ENCODE data around the gene SLC9A3.

The SLC9A3 gene

DNA sequence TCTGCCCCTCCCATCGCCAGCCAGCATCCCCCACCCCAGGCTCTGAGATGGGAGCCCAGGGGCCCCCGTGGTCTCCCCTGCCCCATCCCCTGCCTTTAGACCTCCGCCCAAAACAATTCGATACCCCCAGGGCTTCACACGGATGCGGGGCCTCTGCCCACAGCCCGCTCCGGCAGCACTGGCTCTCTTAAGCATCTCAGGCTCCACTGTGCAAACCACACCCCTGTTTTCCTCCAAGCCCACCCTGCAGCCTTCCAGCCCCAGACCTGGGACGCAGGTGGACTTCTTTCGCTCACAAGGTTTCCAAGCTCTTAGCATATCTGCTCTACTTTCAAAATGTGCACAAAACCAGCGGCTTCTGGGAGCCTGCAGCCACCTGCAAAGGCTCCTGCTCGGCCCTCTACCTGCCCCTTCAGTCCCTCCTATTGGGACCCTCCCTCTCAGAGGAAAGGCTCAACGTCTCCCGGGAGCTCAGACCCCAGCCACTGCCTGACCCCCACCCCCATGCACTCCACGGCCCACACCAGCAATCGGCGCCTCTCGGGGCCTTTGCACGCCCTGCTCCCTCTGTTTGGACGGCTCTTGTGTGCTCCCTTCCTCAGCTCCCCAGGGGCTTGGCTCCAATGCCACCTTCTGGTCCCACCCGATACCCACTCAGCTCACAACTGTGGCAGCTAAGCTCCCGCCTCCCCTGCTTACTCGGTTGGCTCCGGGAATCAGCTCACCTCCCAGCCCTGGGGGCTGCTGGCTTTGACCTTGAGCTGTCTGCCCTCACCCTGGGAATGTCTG lies 918 bp upstream of the SLC9A3 start:
- ATAC-seq, result no peak
- TF ChIP-seq, protein P1, sequence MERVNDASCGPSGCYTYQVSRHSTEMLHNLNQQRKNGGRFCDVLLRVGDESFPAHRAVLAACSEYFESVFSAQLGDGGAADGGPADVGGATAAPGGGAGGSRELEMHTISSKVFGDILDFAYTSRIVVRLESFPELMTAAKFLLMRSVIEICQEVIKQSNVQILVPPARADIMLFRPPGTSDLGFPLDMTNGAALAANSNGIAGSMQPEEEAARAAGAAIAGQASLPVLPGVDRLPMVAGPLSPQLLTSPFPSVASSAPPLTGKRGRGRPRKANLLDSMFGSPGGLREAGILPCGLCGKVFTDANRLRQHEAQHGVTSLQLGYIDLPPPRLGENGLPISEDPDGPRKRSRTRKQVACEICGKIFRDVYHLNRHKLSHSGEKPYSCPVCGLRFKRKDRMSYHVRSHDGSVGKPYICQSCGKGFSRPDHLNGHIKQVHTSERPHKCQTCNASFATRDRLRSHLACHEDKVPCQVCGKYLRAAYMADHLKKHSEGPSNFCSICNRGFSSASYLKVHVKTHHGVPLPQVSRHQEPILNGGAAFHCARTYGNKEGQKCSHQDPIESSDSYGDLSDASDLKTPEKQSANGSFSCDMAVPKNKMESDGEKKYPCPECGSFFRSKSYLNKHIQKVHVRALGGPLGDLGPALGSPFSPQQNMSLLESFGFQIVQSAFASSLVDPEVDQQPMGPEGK (CRISPR knock-in tag; IDR thresholded peaks at IDR 0.05; ENCODE audit: borderline replicate concordance), result no peak
- no peak for TF ChIP-seq SNAI2 (CRISPR knock-in tag; IDR thresholded peaks at IDR 0.05)
- no peak for TF ChIP-seq OSR1 (CRISPR knock-in tag; IDR thresholded peaks at IDR 0.05)
- TF ChIP-seq ARNTL (CRISPR knock-in tag; IDR thresholded peaks at IDR 0.05; ENCODE audit: borderline replicate concordance, low read depth), result no peak
- TF ChIP-seq ESRRG (CRISPR knock-in tag; IDR thresholded peaks at IDR 0.05), result no peak
- TF ChIP-seq ISL1 (CRISPR knock-in tag; IDR thresholded peaks at IDR 0.05), result no peak
- TF ChIP-seq BACH2 (CRISPR knock-in tag; IDR thresholded peaks at IDR 0.05; ENCODE audit: borderline replicate concordance), result no peak
- TF ChIP-seq ZC3H10 (CRISPR knock-in tag; IDR thresholded peaks at IDR 0.05), result no peak
- TF ChIP-seq ZNF70 (CRISPR knock-in tag; IDR thresholded peaks at IDR 0.05), result no peak
- TF ChIP-seq, protein P2, sequence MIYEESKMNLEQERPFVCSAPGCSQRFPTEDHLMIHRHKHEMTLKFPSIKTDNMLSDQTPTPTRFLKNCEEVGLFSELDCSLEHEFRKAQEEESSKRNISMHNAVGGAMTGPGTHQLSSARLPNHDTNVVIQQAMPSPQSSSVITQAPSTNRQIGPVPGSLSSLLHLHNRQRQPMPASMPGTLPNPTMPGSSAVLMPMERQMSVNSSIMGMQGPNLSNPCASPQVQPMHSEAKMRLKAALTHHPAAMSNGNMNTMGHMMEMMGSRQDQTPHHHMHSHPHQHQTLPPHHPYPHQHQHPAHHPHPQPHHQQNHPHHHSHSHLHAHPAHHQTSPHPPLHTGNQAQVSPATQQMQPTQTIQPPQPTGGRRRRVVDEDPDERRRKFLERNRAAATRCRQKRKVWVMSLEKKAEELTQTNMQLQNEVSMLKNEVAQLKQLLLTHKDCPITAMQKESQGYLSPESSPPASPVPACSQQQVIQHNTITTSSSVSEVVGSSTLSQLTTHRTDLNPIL (CRISPR knock-in tag; IDR thresholded peaks at IDR 0.05; ENCODE audit: low read depth), result no peak
- no peak for TF ChIP-seq TCF4 (CRISPR knock-in tag; IDR thresholded peaks at IDR 0.05; ENCODE audit: borderline replicate concordance)
- no peak for TF ChIP-seq TOX (CRISPR knock-in tag; IDR thresholded peaks at IDR 0.05; ENCODE audit: borderline replicate concordance)
- TF ChIP-seq, protein P3, sequence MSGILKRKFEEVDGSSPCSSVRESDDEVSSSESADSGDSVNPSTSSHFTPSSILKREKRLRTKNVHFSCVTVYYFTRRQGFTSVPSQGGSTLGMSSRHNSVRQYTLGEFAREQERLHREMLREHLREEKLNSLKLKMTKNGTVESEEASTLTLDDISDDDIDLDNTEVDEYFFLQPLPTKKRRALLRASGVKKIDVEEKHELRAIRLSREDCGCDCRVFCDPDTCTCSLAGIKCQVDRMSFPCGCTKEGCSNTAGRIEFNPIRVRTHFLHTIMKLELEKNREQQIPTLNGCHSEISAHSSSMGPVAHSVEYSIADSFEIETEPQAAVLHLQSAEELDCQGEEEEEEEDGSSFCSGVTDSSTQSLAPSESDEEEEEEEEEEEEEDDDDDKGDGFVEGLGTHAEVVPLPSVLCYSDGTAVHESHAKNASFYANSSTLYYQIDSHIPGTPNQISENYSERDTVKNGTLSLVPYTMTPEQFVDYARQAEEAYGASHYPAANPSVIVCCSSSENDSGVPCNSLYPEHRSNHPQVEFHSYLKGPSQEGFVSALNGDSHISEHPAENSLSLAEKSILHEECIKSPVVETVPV (CRISPR knock-in tag; IDR thresholded peaks at IDR 0.05), result no peak
- no peak for TF ChIP-seq RARB (CRISPR knock-in tag; IDR thresholded peaks at IDR 0.05)
- TF ChIP-seq CSDC2 (CRISPR knock-in tag; IDR thresholded peaks at IDR 0.05), result no peak
- TF ChIP-seq ZNF8 (CRISPR knock-in tag; IDR thresholded peaks at IDR 0.05), result no peak
- TF ChIP-seq PPARA (CRISPR knock-in tag; IDR thresholded peaks at IDR 0.05; ENCODE audit: borderline replicate concordance), result no peak

- ATAC-seq, result no peak
- TF ChIP-seq ZNF8 (CRISPR knock-in tag; IDR thresholded peaks at IDR 0.05) (no peak), CSDC2 (CRISPR knock-in tag; IDR thresholded peaks at IDR 0.05) (no peak), RARB (CRISPR knock-in tag; IDR thresholded peaks at IDR 0.05) (no peak), TOX (CRISPR knock-in tag; IDR thresholded peaks at IDR 0.05; ENCODE audit: borderline replicate concordance) (no peak), ZC3H10 (CRISPR knock-in tag; IDR thresholded peaks at IDR 0.05) (no peak), ISL1 (CRISPR knock-in tag; IDR thresholded peaks at IDR 0.05) (no peak), ZNF565 (CRISPR knock-in tag; conservative IDR thresholded peaks at IDR 0.05; ENCODE audit: low read depth) (no peak), TCF4 (CRISPR knock-in tag; IDR thresholded peaks at IDR 0.05; ENCODE audit: borderline replicate concordance) (no peak)
- TF ChIP-seq, protein P4, sequence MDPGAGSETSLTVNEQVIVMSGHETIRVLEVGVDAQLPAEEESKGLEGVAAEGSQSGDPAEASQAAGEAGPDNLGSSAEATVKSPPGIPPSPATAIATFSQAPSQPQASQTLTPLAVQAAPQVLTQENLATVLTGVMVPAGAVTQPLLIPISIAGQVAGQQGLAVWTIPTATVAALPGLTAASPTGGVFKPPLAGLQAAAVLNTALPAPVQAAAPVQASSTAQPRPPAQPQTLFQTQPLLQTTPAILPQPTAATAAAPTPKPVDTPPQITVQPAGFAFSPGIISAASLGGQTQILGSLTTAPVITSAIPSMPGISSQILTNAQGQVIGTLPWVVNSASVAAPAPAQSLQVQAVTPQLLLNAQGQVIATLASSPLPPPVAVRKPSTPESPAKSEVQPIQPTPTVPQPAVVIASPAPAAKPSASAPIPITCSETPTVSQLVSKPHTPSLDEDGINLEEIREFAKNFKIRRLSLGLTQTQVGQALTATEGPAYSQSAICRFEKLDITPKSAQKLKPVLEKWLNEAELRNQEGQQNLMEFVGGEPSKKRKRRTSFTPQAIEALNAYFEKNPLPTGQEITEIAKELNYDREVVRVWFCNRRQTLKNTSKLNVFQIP (CRISPR knock-in tag; IDR thresholded peaks at IDR 0.05; ENCODE audit: borderline replicate concordance, low read depth), result no peak
- TF ChIP-seq, protein P5, sequence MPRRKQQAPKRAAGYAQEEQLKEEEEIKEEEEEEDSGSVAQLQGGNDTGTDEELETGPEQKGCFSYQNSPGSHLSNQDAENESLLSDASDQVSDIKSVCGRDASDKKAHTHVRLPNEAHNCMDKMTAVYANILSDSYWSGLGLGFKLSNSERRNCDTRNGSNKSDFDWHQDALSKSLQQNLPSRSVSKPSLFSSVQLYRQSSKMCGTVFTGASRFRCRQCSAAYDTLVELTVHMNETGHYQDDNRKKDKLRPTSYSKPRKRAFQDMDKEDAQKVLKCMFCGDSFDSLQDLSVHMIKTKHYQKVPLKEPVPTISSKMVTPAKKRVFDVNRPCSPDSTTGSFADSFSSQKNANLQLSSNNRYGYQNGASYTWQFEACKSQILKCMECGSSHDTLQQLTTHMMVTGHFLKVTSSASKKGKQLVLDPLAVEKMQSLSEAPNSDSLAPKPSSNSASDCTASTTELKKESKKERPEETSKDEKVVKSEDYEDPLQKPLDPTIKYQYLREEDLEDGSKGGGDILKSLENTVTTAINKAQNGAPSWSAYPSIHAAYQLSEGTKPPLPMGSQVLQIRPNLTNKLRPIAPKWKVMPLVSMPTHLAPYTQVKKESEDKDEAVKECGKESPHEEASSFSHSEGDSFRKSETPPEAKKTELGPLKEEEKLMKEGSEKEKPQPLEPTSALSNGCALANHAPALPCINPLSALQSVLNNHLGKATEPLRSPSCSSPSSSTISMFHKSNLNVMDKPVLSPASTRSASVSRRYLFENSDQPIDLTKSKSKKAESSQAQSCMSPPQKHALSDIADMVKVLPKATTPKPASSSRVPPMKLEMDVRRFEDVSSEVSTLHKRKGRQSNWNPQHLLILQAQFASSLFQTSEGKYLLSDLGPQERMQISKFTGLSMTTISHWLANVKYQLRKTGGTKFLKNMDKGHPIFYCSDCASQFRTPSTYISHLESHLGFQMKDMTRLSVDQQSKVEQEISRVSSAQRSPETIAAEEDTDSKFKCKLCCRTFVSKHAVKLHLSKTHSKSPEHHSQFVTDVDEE (CRISPR knock-in tag; IDR thresholded peaks at IDR 0.05), result no peak
Observed at GRCh38 chr5:523441-524222, 617 bp downstream of the SLC9A3 start.

Measured in SK-N-SH treated with all-trans-retinoic acid at 6 μM for 48 hours (cell line).